PC-9 (cell line): ENCODE results near the gene VWA5A.

Source experiments
- CTCF ChIP-seq: fragments of 200-600 bp; sonication (generic); conservative IDR thresholded peaks from 2 replicates; pipeline ENCODE4 v1.6.1; 2017; ENCODE audit warnings: mixed run types, antibody characterized with exemption, mild to moderate bottlenecking, moderate library complexity
- EZH2 ChIP-seq: fragments of 200-600 bp; sonication (generic); IDR thresholded peaks from 2 replicates; pipeline ENCODE4 v1.8.0; 2017; ENCODE audit warnings: antibody characterized with exemption, low read depth

- no peak for TF ChIP-seq CTCF
- TF ChIP-seq EZH2 = no peak
Observed at GRCh38 chr11:124150684-124151083, 35.4 kb downstream of the VWA5A start.
